H1 (cell line): ENCODE results near the gene CDX2. TPM values are rescaled to one million over a fixed set of nuclear protein-coding genes. Genes with fewer than 3 reads are reported as not detected.

Experiments used
- CTCF ChIA-PET: fragments of 300-600 bp; sonication (Branson Sonifier 250); formaldehyde crosslinking; loops from one replicate; lab custom pipeline; 2021; ENCODE audit not compliant: partially characterized antibody; lab: Charles Lee
- POLR2A ChIA-PET: fragments of 300-600 bp; sonication (Branson Sonifier 250); formaldehyde crosslinking; loops from one replicate; lab custom pipeline; 2021; ENCODE audit warnings: inconsistent platforms; ENCODE audit not compliant: partially characterized antibody; lab: Charles Lee
- DNase-seq, 2 experiments: peaks; one replicate each; pipeline versions ENCODE4 v3.0.0 to v3.0.0-alpha.2; 2010 to 2022; ENCODE audit warnings: low spot score in 2 of 2, low read depth in 1 of 2, mixed read lengths in 1 of 2
- FAIRE-seq: peaks from 2 replicates; lab custom pipeline; 2011; peaks lifted over from hg19 to GRCh38; lab: Jason Lieb, UNC
- H2AFZ ChIP-seq: 2 replicates; pipeline ENCODE4 v1.8.1; 2012; ENCODE audit warnings: low read length, inconsistent platforms
- H2AK5ac ChIP-seq: 2 replicates; pipeline ENCODE4 v1.6.1; 2013; ENCODE audit warnings: low read depth, low read length
- H2BK120ac ChIP-seq: replicated peaks from 2 replicates; pipeline ENCODE3; 2013; ENCODE audit warnings: low read depth, low read length, inconsistent platforms
- H2BK12ac ChIP-seq: 2 replicates; pipeline ENCODE4 v1.6.1; 2013; ENCODE audit warnings: low read depth, low read length
- H2BK15ac ChIP-seq: 2 replicates; pipeline ENCODE4 v1.6.1; 2013; ENCODE audit warnings: low read length
- H2BK20ac ChIP-seq: 2 replicates; pipeline ENCODE4 v1.6.1; 2013; ENCODE audit warnings: low read length
- H2BK5ac ChIP-seq: 2 replicates; pipeline ENCODE4 v1.6.1; 2013; ENCODE audit warnings: low read depth, low read length
- H3K14ac ChIP-seq: 2 replicates; pipeline ENCODE4 v1.6.1; 2013; ENCODE audit warnings: inconsistent platforms; ENCODE audit not compliant: insufficient read length
- H3K18ac ChIP-seq: 2 replicates; pipeline ENCODE4 v1.6.1; 2013; ENCODE audit warnings: low read length; ENCODE audit errors: extremely low read depth
- H3K23ac ChIP-seq: 2 replicates; pipeline ENCODE4 v1.6.1; 2013; ENCODE audit warnings: inconsistent platforms; ENCODE audit not compliant: insufficient read length
- H3K23me2 ChIP-seq: 2 replicates; pipeline ENCODE4 v1.6.1; 2013; ENCODE audit warnings: low read depth, low read length
- H3K27ac ChIP-seq: 2 replicates; pipeline ENCODE4 v1.6.1; 2011; ENCODE audit warnings: low read depth, low read length, inconsistent platforms
- H3K27me3 ChIP-seq, 4 experiments: replicated peaks in 1 of 4; 1 replicate in 1 of 4; 2 replicates in 3 of 4; pipeline versions ENCODE4 v1.6.1 to v1.8.1; 2011 to 2013; ENCODE audit warnings: low read length in 3 of 4, mild to moderate bottlenecking in 3 of 4, inconsistent platforms in 2 of 4, mixed read lengths in 2 of 4, moderate library complexity in 1 of 4; ENCODE audit not compliant: control insufficient read depth in 3 of 4, insufficient read depth in 3 of 4; ENCODE audit errors: extremely low read depth in 1 of 4
- H3K36me3 ChIP-seq, 4 experiments: 2 replicates each; pipeline versions ENCODE4 v1.6.1 to v1.8.1; 2011 to 2013; ENCODE audit warnings: mild to moderate bottlenecking in 4 of 4, low read length in 3 of 4, moderate library complexity in 2 of 4, control low read depth in 1 of 4, inconsistent platforms in 1 of 4; ENCODE audit not compliant: insufficient read depth in 4 of 4, control insufficient read depth in 2 of 4
- H3K4ac ChIP-seq: replicated peaks from 2 replicates; pipeline ENCODE3; 2013; ENCODE audit warnings: low read length, low read depth, mixed read lengths, inconsistent platforms; ENCODE audit not compliant: insufficient read length
- H3K4me1 ChIP-seq, 4 experiments: replicated peaks in 1 of 4; 1 replicate in 1 of 4; 2 replicates in 3 of 4; pipeline versions ENCODE4 v1.6.1 to v1.8.1; 2011 to 2013; ENCODE audit warnings: low read length in 3 of 4, inconsistent platforms in 2 of 4, mixed read lengths in 1 of 4; ENCODE audit not compliant: insufficient read depth in 4 of 4, control insufficient read depth in 3 of 4
- H3K4me2 ChIP-seq, 2 experiments: 2 replicates each; pipeline versions ENCODE4 v1.6.1 to v1.8.1; 2011 to 2013; ENCODE audit warnings: low read depth in 2 of 2, low read length in 2 of 2, control low read depth in 1 of 2, inconsistent platforms in 1 of 2, mild to moderate bottlenecking in 1 of 2; ENCODE audit not compliant: insufficient read depth in 1 of 2
- H3K4me3 ChIP-seq, 4 experiments: fragments of 200-600, 300-600 bp in 1 of 4; sonication (generic), shearing (Covaris generic), sonication (Bioruptor Twin) in 1 of 4; 2 replicates each; pipeline versions ENCODE4 v1.5.1 to v1.8.1; 2011 to 2016; ENCODE audit warnings: low read length in 4 of 4, low read depth in 3 of 4, control low read depth in 2 of 4, inconsistent platforms in 2 of 4, mild to moderate bottlenecking in 2 of 4, mixed read lengths in 1 of 4, moderate library complexity in 1 of 4; ENCODE audit not compliant: insufficient read depth in 2 of 4; ENCODE audit errors: extremely low read depth in 1 of 4
- H3K56ac ChIP-seq: replicated peaks from 2 replicates; pipeline ENCODE3; 2013; ENCODE audit warnings: low read depth, mild to moderate bottlenecking, mixed read lengths, low read length, inconsistent platforms; ENCODE audit not compliant: insufficient read length
- H3K79me1 ChIP-seq: 2 replicates; pipeline ENCODE4 v1.6.1; 2013; ENCODE audit warnings: low read depth, low read length, control low read depth
- H3K79me2 ChIP-seq, 2 experiments: 2 replicates each; pipeline versions ENCODE4 v1.6.1 to v1.8.1; 2012 to 2013; ENCODE audit warnings: low read length in 2 of 2, mild to moderate bottlenecking in 2 of 2, inconsistent platforms in 1 of 2; ENCODE audit not compliant: insufficient read depth in 2 of 2, control insufficient read depth in 1 of 2
- H3K9ac ChIP-seq, 4 experiments: replicated peaks in 1 of 4; 1 replicate in 1 of 4; 2 replicates in 3 of 4; pipeline versions ENCODE4 v1.6.1 to v1.8.1; 2011 to 2013; ENCODE audit warnings: low read depth in 3 of 4, low read length in 3 of 4, control low read depth in 2 of 4, mild to moderate bottlenecking in 2 of 4, moderate library complexity in 2 of 4, inconsistent platforms in 1 of 4; ENCODE audit errors: extremely low read depth in 1 of 4
- H3K9me3 ChIP-seq, 2 experiments: 2 replicates each; pipeline versions ENCODE4 v1.6.1 to v1.8.1; 2012 to 2013; ENCODE audit warnings: mild to moderate bottlenecking in 2 of 2, moderate library complexity in 2 of 2, control low read depth in 1 of 2, inconsistent platforms in 1 of 2, low read depth in 1 of 2, low read length in 1 of 2, mixed read lengths in 1 of 2; ENCODE audit not compliant: insufficient read depth in 2 of 2
- H4K20me1 ChIP-seq, 2 experiments: replicated peaks in 1 of 2; 2 replicates each; pipeline versions ENCODE3 to v1.8.1; 2011 to 2013; ENCODE audit warnings: inconsistent platforms in 2 of 2, low read length in 2 of 2, mild to moderate bottlenecking in 1 of 2; ENCODE audit not compliant: insufficient read depth in 2 of 2, control insufficient read depth in 1 of 2
- H4K5ac ChIP-seq: 2 replicates; pipeline ENCODE4 v1.6.1; 2013; ENCODE audit warnings: low read length, low read depth, mixed read lengths, inconsistent platforms; ENCODE audit not compliant: insufficient read length
- H4K8ac ChIP-seq: 2 replicates; pipeline ENCODE4 v1.8.0; 2013; ENCODE audit warnings: mild to moderate bottlenecking, moderate library complexity, low read length, inconsistent platforms; ENCODE audit not compliant: insufficient read depth; ENCODE audit errors: extremely low read depth
- H4K91ac ChIP-seq: replicated peaks from 2 replicates; pipeline ENCODE3; 2013; ENCODE audit warnings: low read length, mixed read lengths, inconsistent platforms; ENCODE audit not compliant: insufficient read length
- CBX8 ChIP-seq: fragments of 300-800, 300-1000 bp; sonication (generic); IDR thresholded peaks from 2 replicates; pipeline ENCODE4 v1.7.1; 2016; ENCODE audit warnings: low read depth, low read length, borderline replicate concordance
- CREB1 ChIP-seq: IDR thresholded peaks from 2 replicates; pipeline ENCODE4 v1.6.1; 2012; ENCODE audit warnings: inconsistent platforms
- polyA plus RNA-seq, 7 experiments: library from polyadenylated mRNA; depleted of rRNA in 3 of 7; stranded (reverse) in 5 of 7; unstranded in 2 of 7; fragments of >200 nt in 5 of 7; fragments of 200-250 nt in 2 of 7; gene quantifications; 1 replicate in 5 of 7; 2 replicates in 1 of 7; 4 replicates in 1 of 7; pipeline versions ENCODE4 v1.2.1 to v1.2.3, GENCODE V29; 2011 to 2013; ENCODE audit warnings: missing spikeins in 2 of 7, mixed read lengths in 2 of 7
- total RNA-seq: library from RNA; stranded (reverse); fragmentation: NEBNext Ultra II Directional; extraction: Animal tissue kit (Norgen Biotek cat#: 25700); gene quantifications from 2 replicates; pipeline ENCODE4 v1.2.1, GENCODE V29; 2021

The CDX2 gene
- total and polyA plus RNA-seq, 2 of the 8 experiments (the other 6 are each of a cell fraction or from before 2014, with no cell fraction given), result 0.09 TPM; not detected in 1

DNA sequence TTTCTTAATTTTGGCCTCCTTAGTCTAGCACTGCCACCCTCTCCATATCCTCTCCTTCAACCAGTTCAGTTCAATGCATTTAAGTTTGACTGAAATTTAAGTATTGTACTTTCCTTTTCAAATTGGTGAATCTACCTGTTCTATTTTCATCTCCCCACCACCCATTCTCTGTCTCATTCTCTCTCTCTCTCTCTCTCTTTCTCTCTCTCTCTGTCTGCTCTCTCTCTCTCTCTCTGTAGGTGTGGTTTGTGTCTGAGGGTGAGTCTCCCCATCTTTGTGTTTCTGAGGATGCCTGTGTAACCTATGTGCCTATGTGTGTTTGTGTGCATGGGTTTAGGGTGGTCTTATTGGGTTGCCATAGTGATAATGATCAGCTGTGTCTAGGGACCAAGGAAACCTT, 39.2 kb downstream of the CDX2 start:
- Histone ChIP-seq H2BK20ac (no peak overlapping the region), H3K79me1 (no peaks in the 10 kb centered on the region), H3K4ac (no peak overlapping the region), H3K36me3 (peaks cover 0 to 3% (median 0%) of the 10 kb centered on the region in 4 experiments; a peak in 1 of 8 replicates), H3K23ac (no peak overlapping the region), H2BK5ac (no peak overlapping the region), H3K23me2 (no peaks in the 10 kb centered on the region), H3K18ac (no peak overlapping the region), H4K8ac (no peak overlapping the region), H3K9me3 (no peaks in the 10 kb centered on the region), H3K4me2 (no peak overlapping the region; a peak in 1 of 4 replicates), H3K56ac (peak overlapping the region; percentile 33), H2BK15ac (no peak overlapping the region), H3K79me2 (no peaks in the 10 kb centered on the region), H2AFZ (no peak overlapping the region), H2AK5ac (no peak overlapping the region), H3K27me3 (peaks cover 71 to 91% (median 84%) of the 10 kb centered on the region in 4 experiments), H3K4me1 (peaks cover 0 to 11% (median 8%) of the 10 kb centered on the region in 4 experiments; a peak in 4 of 7 replicates), H3K9ac (no peak overlapping the region), H2BK120ac (no peak overlapping the region), H3K14ac (no peak overlapping the region), H4K20me1 (peaks cover 19 to 36% of the 10 kb centered on the region in 2 experiments), H3K4me3 (no peak overlapping the region), H4K5ac (no peak overlapping the region), H4K91ac (no peak overlapping the region), H2BK12ac (no peak overlapping the region), H3K27ac (no peak overlapping the region)
- CTCF ChIA-PET, result interaction anchor here (0.6 to 3.0 kb wide), 8 partner anchors 24 to 570 kb away, joined by 3 to 13 read pairs (median 3); no protein-coding TSS in a partner anchor
- POLR2A ChIA-PET, result no interaction called here
- no peak for DNase-seq
- TF ChIP-seq CREB1 (no peak), CBX8 (0 out of 2 replicates have a peak, but pooled peaks have one; percentile 39)
- FAIRE-seq, result no peak
